Measurements from ENCODE around the gene SH3GLB1.

SH3GLB1 gene

DNA sequence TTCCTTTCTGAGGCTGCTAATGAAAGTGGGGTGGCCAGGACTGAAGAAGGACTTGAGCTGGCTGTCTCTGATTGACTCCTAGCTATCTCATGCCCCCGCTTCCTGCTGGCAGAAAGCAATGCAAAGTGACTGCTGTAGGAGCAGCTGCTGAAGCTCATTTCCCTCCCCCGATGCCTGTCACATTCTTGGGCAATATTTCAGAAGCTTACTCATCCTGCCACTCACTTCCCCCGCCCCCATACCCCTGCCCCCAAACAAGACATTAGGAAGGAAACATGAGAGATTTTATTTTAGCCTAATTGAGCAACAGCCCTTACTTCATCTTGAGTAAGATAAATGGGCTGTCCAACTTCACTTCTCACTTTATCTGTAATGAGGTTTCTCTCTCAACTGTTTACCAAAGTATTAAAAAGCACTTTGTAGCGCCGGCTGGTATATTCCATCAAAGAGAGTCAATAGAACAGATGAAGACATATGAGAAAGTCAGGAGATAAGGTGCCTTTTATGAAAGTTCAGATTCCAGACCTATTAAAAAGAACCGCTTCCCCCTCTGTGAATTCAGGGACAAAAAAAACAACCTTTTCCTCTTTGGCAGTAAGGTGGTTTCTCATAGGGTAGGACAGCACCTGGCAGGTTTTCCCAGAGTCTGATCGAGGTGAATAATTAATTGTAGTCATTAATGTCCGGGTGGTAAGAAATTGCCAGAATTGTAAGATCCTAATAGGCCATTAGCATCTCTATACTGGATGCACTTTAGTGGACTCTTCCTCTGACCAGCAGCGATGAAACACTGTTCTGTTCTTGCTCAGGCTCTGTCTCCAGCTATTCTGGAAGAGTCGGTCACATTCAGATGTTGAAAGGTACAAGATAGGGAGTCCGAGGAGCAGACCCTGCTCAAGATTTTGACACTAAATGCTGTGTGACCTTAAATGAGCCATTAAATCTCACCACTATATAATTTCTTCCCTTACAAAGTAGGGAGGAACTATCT, 70.2 kb downstream of the SH3GLB1 start:
- peak; percentile 85 for DNase-seq

DNA sequence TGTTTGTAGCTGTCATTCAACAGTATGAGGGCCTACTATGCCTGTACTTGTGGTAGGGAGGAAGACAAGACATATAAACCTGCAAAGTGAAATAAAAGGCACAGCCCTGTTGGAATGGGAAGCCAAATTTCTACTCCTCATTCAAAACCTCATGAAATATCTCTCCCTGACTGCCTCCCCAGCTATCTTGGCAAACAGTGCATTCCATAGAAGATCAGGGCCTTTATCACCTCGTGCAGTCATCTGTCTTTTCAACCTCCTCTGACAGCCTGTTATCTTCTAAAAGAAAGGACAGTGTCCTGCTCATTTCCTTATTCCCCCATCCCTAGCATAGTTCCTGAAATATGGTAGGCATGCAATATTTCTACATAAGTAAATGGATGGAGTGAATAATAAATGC, 71.0 kb downstream of the SH3GLB1 start:
- no peak for DNase-seq

DNA sequence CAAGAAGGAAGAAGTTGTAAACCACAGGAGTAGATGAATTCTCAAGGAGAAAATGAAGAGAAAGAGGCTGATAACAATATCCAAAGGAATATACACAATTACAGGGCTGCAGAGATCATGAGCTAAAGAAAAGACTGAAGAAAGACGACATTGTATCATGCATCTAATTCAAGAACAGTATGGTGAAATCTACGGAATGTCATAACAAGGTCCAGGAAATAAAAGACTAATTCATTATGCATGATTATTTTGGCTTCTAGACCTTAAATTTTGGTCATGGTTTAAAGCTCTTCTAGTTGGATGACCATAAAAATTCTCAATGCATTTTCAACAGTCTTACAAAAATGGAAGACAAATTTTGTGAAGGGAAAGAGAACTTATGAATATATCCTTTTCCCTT, 71.7 kb downstream of the SH3GLB1 start:
- DNase-seq = no peak

DNA sequence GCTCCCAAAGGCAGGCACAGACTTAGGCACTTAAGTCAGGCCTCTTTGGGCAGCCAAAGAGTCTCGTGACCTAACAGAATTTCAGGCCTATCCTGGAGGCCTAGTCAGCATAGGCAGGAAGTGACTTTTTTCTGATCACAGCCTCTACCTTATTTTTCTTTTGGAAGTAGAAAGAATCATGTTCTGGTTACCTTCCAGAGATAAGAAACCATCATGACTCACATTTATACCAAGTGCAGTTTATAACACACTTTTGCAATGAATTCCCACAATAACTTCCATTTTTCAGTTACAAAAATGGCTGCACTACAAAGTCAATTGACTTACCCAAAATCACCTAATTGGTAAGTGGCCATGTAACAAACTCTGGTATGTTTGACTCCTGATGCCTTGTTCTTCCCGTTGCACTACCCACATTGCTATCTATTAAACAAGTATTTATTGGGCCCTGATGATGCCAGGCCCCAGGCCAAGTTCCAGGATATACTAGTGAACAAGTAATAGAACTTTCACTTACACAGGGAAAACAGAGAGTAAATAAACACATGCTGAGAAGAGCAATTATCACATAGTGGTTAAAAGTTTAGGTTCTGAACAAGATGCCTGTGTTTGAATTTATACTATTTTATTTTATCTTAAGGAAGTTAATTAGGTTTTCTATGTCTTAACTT, 74.3 kb downstream of the SH3GLB1 start:
- DNase-seq = no peak

DNA sequence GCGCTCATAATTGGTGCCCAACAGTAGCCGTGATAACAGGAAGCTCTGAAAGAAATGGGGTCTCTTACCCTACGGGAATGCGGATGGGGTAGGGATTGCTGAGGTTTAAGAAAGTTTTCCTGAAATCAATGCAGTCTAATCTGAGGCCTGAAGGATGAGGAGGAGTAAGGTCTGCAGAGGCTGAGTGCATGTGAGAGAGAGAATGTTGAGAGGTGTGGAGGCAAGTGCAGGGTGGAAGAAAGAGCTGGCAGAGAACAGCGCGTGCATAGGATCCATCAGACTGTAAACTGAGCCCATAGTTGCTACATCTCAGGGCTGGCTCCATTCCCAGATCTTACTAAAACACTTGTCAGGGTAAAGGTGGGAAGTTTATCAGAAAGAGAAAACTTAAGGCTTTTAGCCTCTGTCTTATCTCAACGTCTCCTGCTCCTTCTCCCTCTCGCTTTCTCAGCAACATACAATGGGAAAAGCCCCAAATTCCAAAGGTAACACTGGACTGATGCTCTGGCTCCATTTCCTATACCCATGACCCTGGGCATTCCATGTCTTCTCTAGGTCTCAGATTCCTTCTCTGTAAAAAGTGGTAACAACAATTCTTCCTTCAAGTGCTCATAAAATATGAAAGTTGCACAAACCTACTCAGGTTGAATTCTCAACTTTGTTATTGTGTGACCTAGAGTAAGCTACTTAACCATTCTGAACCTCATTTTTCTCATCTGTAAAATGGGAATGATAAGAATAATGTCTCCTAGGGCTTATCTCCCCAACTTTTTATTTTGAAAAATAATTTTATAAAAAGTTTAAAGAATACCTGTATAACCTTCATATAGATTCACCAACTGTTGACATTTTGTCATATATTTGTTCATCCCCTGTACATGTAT, 75.2 kb downstream of the SH3GLB1 start:
- peak; percentile 78 for DNase-seq

DNA sequence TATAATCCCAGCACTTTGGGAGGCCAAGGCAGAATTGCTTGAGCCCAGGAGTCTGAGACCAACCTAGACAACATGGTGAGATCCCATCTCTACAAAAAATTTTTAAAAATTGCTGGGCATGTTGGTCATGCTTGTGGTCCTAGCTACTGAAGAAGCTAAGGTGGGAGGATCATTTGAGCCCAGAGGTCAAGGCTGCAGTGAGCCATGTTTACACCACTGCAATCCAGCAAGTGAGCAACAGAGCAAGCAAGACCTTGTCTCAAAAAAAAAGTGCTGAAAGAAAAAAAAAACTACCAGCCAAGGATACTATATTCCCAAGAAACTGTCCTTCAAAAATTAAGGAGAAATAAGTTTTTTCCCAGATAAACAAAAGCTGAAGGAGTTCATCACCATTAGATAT, 78.1 kb downstream of the SH3GLB1 start:
- DNase-seq = no peak

DNA sequence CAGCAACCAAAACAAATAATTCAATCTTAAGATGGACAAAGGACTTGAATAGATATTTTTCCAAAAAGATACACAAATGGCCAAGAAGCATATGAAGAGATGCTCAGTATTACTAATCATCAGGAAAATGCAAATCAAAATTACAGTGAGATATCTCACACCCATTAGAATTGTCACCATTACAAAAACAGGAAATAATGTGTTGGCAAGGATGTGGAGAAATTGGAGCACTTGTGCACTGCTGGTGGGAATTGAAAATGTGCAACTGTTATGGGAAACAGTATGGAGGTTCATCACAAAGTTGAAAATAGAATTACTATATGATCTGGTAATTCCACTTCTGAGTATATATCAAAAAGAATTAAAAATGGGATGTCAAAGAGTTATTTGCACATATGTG, 83.2 kb downstream of the SH3GLB1 start:
- DNase-seq = no peak

DNA sequence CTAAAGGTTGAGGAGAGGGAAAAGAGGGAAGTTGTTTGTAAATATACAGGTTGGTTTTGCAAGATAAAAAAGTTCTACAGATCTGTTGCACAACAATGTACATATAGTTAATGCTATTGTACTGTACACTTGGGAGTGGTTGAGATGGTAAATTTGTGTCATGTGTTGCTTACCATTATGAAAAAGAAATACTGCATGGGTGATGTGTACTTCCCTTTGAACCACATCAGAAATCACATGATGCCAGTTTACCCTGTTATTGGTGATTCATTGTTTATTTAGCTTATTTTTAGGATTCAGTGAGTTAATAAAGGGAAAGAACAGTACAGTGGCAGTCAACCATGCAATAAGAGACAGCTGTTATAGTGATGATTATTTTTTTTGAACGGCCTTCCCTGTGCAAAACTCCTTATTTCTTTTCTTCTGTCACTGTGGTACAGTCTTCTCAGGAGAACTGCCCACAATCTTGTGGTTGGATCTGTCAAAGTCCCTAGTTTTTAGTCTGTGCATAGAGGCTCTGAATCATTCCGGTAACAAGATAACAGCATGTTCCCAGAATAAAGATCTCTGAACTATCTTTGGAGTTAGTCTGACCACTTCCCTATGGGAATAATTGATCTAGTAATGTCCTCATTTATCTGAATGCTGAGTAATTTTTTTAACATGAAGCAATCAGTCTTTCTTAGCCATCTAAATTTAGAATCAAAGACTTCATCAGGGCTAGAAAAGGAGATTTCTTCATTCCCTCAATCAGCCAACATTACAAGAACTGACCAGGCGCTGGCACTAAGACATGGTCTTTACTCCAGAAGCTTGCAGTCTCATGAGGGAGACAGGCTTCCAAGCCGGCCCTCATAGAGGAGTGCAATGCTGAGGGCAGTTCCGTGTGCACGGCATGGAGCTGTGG, 84.2 kb downstream of the SH3GLB1 start:
- DNase-seq = peak; percentile 40

DNA sequence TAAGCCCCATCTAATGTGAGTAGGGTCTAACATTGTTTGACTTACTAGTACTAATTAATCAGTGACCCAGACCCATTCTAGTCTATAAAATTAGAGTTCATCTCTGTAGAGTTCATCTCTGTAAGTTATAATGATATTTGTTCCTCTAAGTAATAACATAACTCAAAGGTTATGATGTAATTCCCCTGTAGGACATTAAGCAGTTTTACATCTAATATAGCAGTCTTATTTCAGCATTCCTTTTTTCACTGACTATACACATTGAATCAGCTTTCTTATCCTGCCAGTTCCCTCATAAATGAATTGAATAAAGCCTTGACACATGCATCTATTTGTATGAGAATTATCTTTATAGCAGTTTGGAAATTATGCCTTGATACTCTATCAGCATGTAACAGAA, 90.9 kb downstream of the SH3GLB1 start:
- DNase-seq = no peak
